Esophagus muscularis mucosa (tissue), 4 donors: Measurements from ENCODE around the gene ZNF460.
"Not testable (repeated sequence)": the region's sequence is repeated elsewhere in the genome, so short reads cannot be mapped to it uniquely, and the experiment has no call there.

Experiments used
- EP300 ChIP-seq: sonication (generic); formaldehyde crosslinking; IDR thresholded peaks from one replicate; pipeline ENCODE4 v1.6.1; 2017; ENCODE audit warnings: antibody characterized with exemption
- POLR2AphosphoS5 ChIP-seq, 2 donors: sonication (generic); formaldehyde crosslinking; IDR thresholded peaks; one replicate each; pipeline ENCODE4 v1.6.1; 2017; ENCODE audit warnings: antibody characterized with exemption in 2 of 2
- TF ChIP-seq, protein P1 (sequence below), 3 experiments: fragments of 200-600 bp in 2 of 3; fragments of 450-650 bp in 1 of 3; sonication (generic) in 2 of 3; IDR thresholded peaks; one replicate each; pipeline ENCODE4 v1.5.1; 2017 to 2019; ENCODE audit warnings: antibody characterized with exemption in 3 of 3, mild to moderate bottlenecking in 2 of 3, moderate library complexity in 1 of 3

DNA sequence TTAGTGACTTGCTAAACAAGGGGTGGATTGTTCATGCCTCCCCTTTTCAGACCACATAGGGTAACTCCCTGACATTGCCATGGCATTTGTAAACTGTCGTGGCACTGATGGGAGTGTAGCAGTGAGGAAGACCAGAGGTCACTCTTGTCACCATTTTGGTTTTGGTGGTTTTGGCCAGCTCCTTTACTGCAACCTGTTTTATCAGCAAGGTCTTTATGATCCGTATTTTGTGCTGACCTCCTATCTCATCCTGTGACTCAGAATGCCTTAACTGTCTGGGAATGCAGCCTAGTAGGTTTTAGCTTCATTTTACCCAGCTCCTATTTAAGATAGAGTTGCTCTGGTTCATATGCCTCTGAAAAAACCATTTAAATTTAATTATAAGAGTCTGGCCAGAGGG lies 1.8 kb upstream of the ZNF460 start:
- TF ChIP-seq, protein P1, sequence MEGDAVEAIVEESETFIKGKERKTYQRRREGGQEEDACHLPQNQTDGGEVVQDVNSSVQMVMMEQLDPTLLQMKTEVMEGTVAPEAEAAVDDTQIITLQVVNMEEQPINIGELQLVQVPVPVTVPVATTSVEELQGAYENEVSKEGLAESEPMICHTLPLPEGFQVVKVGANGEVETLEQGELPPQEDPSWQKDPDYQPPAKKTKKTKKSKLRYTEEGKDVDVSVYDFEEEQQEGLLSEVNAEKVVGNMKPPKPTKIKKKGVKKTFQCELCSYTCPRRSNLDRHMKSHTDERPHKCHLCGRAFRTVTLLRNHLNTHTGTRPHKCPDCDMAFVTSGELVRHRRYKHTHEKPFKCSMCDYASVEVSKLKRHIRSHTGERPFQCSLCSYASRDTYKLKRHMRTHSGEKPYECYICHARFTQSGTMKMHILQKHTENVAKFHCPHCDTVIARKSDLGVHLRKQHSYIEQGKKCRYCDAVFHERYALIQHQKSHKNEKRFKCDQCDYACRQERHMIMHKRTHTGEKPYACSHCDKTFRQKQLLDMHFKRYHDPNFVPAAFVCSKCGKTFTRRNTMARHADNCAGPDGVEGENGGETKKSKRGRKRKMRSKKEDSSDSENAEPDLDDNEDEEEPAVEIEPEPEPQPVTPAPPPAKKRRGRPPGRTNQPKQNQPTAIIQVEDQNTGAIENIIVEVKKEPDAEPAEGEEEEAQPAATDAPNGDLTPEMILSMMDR (IDR thresholded peaks at IDR 0.05) = not testable (repeated sequence)
- not testable (repeated sequence) for TF ChIP-seq EP300; POLR2AphosphoS5 (IDR thresholded peaks at IDR 0.05)
